ENCODE results near the gene THEMIS.
A peak's percentile ranks its signal among the peaks of the same experiment; 100 is the strongest.

DNA sequence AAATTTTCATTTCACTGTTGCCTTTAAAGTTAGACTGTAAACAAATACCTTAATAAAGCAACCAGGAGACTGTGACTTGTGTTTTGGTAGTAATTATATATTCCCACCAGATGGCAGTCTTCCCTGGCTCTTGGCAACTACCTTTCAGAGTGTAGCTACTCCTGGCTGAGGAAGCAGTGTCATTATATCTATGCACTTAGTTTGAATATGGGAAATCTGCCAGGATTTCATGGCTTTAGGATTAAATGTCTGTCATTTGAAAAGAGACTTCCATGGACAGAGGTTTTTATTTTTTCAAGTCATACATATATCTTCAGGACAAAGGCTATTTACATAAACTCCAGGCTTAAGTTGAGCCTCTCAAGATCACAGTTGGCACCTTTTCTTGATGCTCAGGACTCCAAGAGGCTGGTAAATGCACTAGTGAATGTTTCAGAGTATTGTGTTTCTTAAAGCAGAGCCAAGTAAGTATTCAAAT is 163.8 kb downstream of the THEMIS start:
- TF ChIP-seq, protein P1, sequence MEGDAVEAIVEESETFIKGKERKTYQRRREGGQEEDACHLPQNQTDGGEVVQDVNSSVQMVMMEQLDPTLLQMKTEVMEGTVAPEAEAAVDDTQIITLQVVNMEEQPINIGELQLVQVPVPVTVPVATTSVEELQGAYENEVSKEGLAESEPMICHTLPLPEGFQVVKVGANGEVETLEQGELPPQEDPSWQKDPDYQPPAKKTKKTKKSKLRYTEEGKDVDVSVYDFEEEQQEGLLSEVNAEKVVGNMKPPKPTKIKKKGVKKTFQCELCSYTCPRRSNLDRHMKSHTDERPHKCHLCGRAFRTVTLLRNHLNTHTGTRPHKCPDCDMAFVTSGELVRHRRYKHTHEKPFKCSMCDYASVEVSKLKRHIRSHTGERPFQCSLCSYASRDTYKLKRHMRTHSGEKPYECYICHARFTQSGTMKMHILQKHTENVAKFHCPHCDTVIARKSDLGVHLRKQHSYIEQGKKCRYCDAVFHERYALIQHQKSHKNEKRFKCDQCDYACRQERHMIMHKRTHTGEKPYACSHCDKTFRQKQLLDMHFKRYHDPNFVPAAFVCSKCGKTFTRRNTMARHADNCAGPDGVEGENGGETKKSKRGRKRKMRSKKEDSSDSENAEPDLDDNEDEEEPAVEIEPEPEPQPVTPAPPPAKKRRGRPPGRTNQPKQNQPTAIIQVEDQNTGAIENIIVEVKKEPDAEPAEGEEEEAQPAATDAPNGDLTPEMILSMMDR (IDR thresholded peaks at IDR 0.05; ENCODE audit: low read depth, low read length) = peak; percentile 56
- no peak for TF ChIP-seq EZH2phosphoT487 (IDR thresholded peaks at IDR 0.05; ENCODE audit: low read depth)
